Tibial nerve (tissue), 4 donors: ENCODE data around the gene USP32.

Experiments
- EP300 ChIP-seq, 2 donors: sonication (generic); formaldehyde crosslinking; IDR thresholded peaks; one replicate each; pipeline ENCODE4 v1.6.1; 2017; ENCODE audit warnings: antibody characterized with exemption in 2 of 2, mild to moderate bottlenecking in 1 of 2
- TF ChIP-seq, protein P1 (sequence below), 5 experiments: fragments of 200-600 bp in 3 of 5; fragments of 450-650 bp in 2 of 5; sonication (generic) in 3 of 5; IDR thresholded peaks; one replicate each; pipeline ENCODE4 v1.5.1; 2016 to 2019; ENCODE audit warnings: antibody characterized with exemption in 5 of 5, mild to moderate bottlenecking in 3 of 5, moderate library complexity in 2 of 5

DNA sequence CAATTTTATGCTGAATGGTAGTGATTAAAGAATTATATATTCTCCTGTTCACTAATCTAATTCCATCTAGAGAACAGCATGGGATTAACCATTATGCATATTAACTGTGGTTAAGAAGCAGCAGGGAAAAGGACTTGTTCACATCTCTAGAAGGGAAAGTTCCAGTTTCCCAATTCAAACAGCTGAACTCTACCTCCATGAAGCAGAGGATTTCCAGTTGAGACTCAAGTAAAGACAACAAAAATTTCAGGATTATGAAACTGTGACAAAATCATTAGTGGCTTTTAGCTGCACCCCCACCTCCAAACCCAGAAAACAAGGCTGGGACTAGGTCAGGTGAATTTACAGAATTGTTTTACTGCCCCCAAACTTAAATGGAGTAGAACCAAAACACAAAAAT lies 73.6 kb downstream of the USP32 start:
- TF ChIP-seq EP300 (IDR thresholded peaks at IDR 0.05) = no peak
- TF ChIP-seq, protein P1, sequence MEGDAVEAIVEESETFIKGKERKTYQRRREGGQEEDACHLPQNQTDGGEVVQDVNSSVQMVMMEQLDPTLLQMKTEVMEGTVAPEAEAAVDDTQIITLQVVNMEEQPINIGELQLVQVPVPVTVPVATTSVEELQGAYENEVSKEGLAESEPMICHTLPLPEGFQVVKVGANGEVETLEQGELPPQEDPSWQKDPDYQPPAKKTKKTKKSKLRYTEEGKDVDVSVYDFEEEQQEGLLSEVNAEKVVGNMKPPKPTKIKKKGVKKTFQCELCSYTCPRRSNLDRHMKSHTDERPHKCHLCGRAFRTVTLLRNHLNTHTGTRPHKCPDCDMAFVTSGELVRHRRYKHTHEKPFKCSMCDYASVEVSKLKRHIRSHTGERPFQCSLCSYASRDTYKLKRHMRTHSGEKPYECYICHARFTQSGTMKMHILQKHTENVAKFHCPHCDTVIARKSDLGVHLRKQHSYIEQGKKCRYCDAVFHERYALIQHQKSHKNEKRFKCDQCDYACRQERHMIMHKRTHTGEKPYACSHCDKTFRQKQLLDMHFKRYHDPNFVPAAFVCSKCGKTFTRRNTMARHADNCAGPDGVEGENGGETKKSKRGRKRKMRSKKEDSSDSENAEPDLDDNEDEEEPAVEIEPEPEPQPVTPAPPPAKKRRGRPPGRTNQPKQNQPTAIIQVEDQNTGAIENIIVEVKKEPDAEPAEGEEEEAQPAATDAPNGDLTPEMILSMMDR (IDR thresholded peaks at IDR 0.05) = no peak
